DND-41 (cell line): ENCODE measurements around the gene GSN.

Source experiments
- ATAC-seq: fragments of 200-7000 bp; cut with Tn5 transposase; 3 replicates; pipeline ENCODE4 v1.9.1; 2021; ENCODE audit warnings: low read depth; ENCODE audit not compliant: insufficient read depth
- DNase-seq: peaks from one replicate; pipeline ENCODE4 v3.0.0-alpha.2; 2020
- H2AFZ ChIP-seq: 2 replicates; pipeline ENCODE4 v1.6.0; 2012; ENCODE audit warnings: low read depth, low read length
- H3K27ac ChIP-seq: 2 replicates; pipeline ENCODE4 v1.5.1; 2012; ENCODE audit warnings: low read length, inconsistent platforms
- H3K27me3 ChIP-seq: fragments of 200-600 bp; sonication (generic); 2 replicates; pipeline ENCODE4 v1.6.0; 2012; ENCODE audit warnings: low read length, mild to moderate bottlenecking, inconsistent platforms; ENCODE audit not compliant: insufficient read depth, poor library complexity
- H3K36me3 ChIP-seq: 2 replicates; pipeline ENCODE4 v1.5.1; 2012; ENCODE audit warnings: low read length, inconsistent platforms; ENCODE audit not compliant: insufficient read depth
- H3K4me1 ChIP-seq: 2 replicates; pipeline ENCODE4 v1.5.1; 2012; ENCODE audit warnings: mild to moderate bottlenecking, low read length; ENCODE audit not compliant: insufficient read depth
- H3K4me2 ChIP-seq: 2 replicates; pipeline ENCODE4 v1.6.0; 2012; ENCODE audit warnings: mild to moderate bottlenecking, moderate library complexity, low read length, inconsistent platforms; ENCODE audit not compliant: insufficient read depth
- H3K4me3 ChIP-seq, 2 experiments: fragments of 200-600 bp in 1 of 2; shearing (Covaris generic) in 1 of 2; 2 replicates each; pipeline ENCODE4 v1.5.1; 2012 to 2016; ENCODE audit warnings: inconsistent platforms in 2 of 2, low read length in 2 of 2, mild to moderate bottlenecking in 2 of 2, low read depth in 1 of 2, moderate library complexity in 1 of 2
- H3K79me2 ChIP-seq: 2 replicates; pipeline ENCODE4 v1.6.0; 2012; ENCODE audit warnings: low read length, inconsistent platforms; ENCODE audit not compliant: insufficient read depth
- H3K9ac ChIP-seq: 2 replicates; pipeline ENCODE4 v1.6.0; 2012; ENCODE audit warnings: low read depth, mild to moderate bottlenecking, inconsistent platforms, low read length, moderate library complexity
- H3K9me3 ChIP-seq: 2 replicates; pipeline ENCODE4 v1.5.1; 2012; ENCODE audit warnings: low read length, moderate library complexity, mild to moderate bottlenecking, inconsistent platforms; ENCODE audit not compliant: insufficient read depth, severe bottlenecking
- H4K20me1 ChIP-seq: 2 replicates; pipeline ENCODE4 v1.6.0; 2012; ENCODE audit warnings: low read length; ENCODE audit not compliant: insufficient read depth
- CTCF ChIP-seq: IDR thresholded peaks from 2 replicates; pipeline ENCODE4 v1.5.1; 2012; ENCODE audit warnings: borderline replicate concordance, low read length, moderate library complexity, mild to moderate bottlenecking; ENCODE audit not compliant: poor library complexity, severe bottlenecking; ENCODE audit errors: extremely low read depth
- EZH2 ChIP-seq: IDR thresholded peaks from 3 replicates; pipeline ENCODE4 v1.6.1; 2012; ENCODE audit warnings: borderline replicate concordance, low read depth, mild to moderate bottlenecking, moderate library complexity, low read length, inconsistent platforms; ENCODE audit not compliant: severe bottlenecking

The GSN gene

GRCh38 chr9:121286973-121287741 lies 19.2 kb downstream of the GSN start:
- no peak overlapping the region for H3K9ac ChIP-seq
- H3K27me3 ChIP-seq: no peaks in the 10 kb centered on the region
- H3K4me1 ChIP-seq: no peaks in the 10 kb centered on the region
- DNase-seq (no peak), ATAC-seq (no peak)
- H3K4me3 ChIP-seq: no peak overlapping the region
- no peak overlapping the region for H2AFZ ChIP-seq
- no peaks in the 10 kb centered on the region for H4K20me1 ChIP-seq
- no peak overlapping the region for H3K4me2 ChIP-seq
- TF ChIP-seq EZH2 (no peak), CTCF (no peak)
- no peaks in the 10 kb centered on the region for H3K79me2 ChIP-seq
- H3K9me3 ChIP-seq: no peaks in the 10 kb centered on the region
- no peak overlapping the region for H3K27ac ChIP-seq
- no peaks in the 10 kb centered on the region for H3K36me3 ChIP-seq

- TF ChIP-seq EZH2 (no peak), CTCF (no peak)
- Histone ChIP-seq H3K27ac (no peak overlapping the region), H3K79me2 (no peaks in the 10 kb centered on the region), H3K9ac (no peak overlapping the region), H3K4me3 (no peak overlapping the region), H3K4me1 (no peaks in the 10 kb centered on the region), H4K20me1 (no peaks in the 10 kb centered on the region), H3K36me3 (no peaks in the 10 kb centered on the region), H3K9me3 (no peaks in the 10 kb centered on the region), H3K4me2 (no peak overlapping the region), H2AFZ (no peak overlapping the region), H3K27me3 (no peaks in the 10 kb centered on the region)
- DNase-seq (no peak), ATAC-seq (no peak)
These were observed 20.7 kb downstream of the GSN start for GRCh38 chr9:121288673-121289025.

GRCh38 chr9:121289026-121289771 lies 21.2 kb downstream of the GSN start:
- H3K4me1 ChIP-seq: no peaks in the 10 kb centered on the region
- no peak overlapping the region for H3K4me3 ChIP-seq
- TF ChIP-seq CTCF (no peak), EZH2 (no peak)
- H3K79me2 ChIP-seq: no peaks in the 10 kb centered on the region
- no peak overlapping the region for H3K4me2 ChIP-seq
- H2AFZ ChIP-seq: no peak overlapping the region
- no peaks in the 10 kb centered on the region for H4K20me1 ChIP-seq
- H3K27ac ChIP-seq: no peak overlapping the region
- no peaks in the 10 kb centered on the region for H3K27me3 ChIP-seq
- H3K36me3 ChIP-seq: no peaks in the 10 kb centered on the region
- ATAC-seq (no peak), DNase-seq (no peak)
- H3K9me3 ChIP-seq: no peaks in the 10 kb centered on the region
- H3K9ac ChIP-seq: no peak overlapping the region
